Immature natural killer cell (primary cell): Measurements from ENCODE around the gene CCR5AS.
"Not testable (repeated sequence)": the region's sequence is repeated elsewhere in the genome, so short reads cannot be mapped to it uniquely, and the experiment has no call there.

ENCODE experiments used
- DNase-seq, 3 donors: peaks; one replicate each; pipeline ENCODE4 v3.0.0; 2022; ENCODE audit warnings: mixed read lengths in 1 of 3
- H3K27ac Mint-ChIP-seq, 6 donors: one replicate each; pipeline ENCODE4 v1.8.0; 2020; ENCODE audit warnings: mixed read lengths in 6 of 6, mild to moderate bottlenecking in 5 of 6, inconsistent platforms in 4 of 6, moderate library complexity in 3 of 6
- H3K27me3 Mint-ChIP-seq, 3 donors: one replicate each; pipeline ENCODE4 v1.8.0; 2020 to 2021; ENCODE audit warnings: low read depth in 3 of 3, mild to moderate bottlenecking in 3 of 3, mixed read lengths in 3 of 3, moderate library complexity in 3 of 3, inconsistent platforms in 1 of 3
- H3K36me3 Mint-ChIP-seq, 3 donors: one replicate each; pipeline ENCODE4 v1.8.0; 2020; ENCODE audit warnings: mixed read lengths in 3 of 3, inconsistent platforms in 2 of 3, mild to moderate bottlenecking in 2 of 3
- H3K4me1 Mint-ChIP-seq, 2 donors: one replicate each; pipeline ENCODE4 v1.8.0; 2020; ENCODE audit warnings: inconsistent platforms in 2 of 2, mild to moderate bottlenecking in 2 of 2, mixed read lengths in 2 of 2, moderate library complexity in 1 of 2
- H3K4me3 Mint-ChIP-seq, 5 donors: one replicate each; pipeline ENCODE4 v1.8.0; 2020; ENCODE audit warnings: mild to moderate bottlenecking in 5 of 5, mixed read lengths in 5 of 5, inconsistent platforms in 3 of 5, moderate library complexity in 3 of 5
- H3K9me3 Mint-ChIP-seq, 6 donors: one replicate each; pipeline ENCODE4 v1.8.0; 2020; ENCODE audit warnings: mild to moderate bottlenecking in 6 of 6, mixed read lengths in 6 of 6, inconsistent platforms in 4 of 6, moderate library complexity in 3 of 6

Gene CCR5AS

GRCh38 chr3:46393011-46393410 is 13.9 kb downstream of the CCR5AS start:
- Mint-ChIP-seq H3K4me1 (peaks cover 13 to 21% of the 10 kb centered on the region in 2 donors), H3K27ac (no peak overlapping the region), H3K4me3 (no peak overlapping the region), H3K9me3 (no peaks in the 10 kb centered on the region), H3K36me3 (no peaks in the 10 kb centered on the region), H3K27me3 (peaks cover 0 to 2% (median 0%) of the 10 kb centered on the region in 3 donors)
- DNase-seq = no peak

GRCh38 chr3:46391526-46391925 is 15.3 kb downstream of the CCR5AS start:
- not testable (repeated sequence) for H3K27ac Mint-ChIP-seq, H3K36me3 Mint-ChIP-seq, H3K4me3 Mint-ChIP-seq

GRCh38 chr3:46389306-46389705 is 17.6 kb downstream of the CCR5AS start:
- no peak overlapping the region for H3K27ac Mint-ChIP-seq
- no peak for DNase-seq
- no peaks in the 10 kb centered on the region for H3K9me3 Mint-ChIP-seq

More at GRCh38 chr3:46391526-46391925, 15.3 kb downstream of the CCR5AS start:
- H3K4me1 Mint-ChIP-seq = peaks cover 5 to 15% of the 10 kb centered on the region in 2 donors
- H3K9me3 Mint-ChIP-seq, H3K27me3 Mint-ChIP-seq, DNase-seq: not testable (repeated sequence)

GRCh38 chr3:46388847-46389246 is 18.0 kb downstream of the CCR5AS start:
- H3K27me3 Mint-ChIP-seq, H3K36me3 Mint-ChIP-seq, DNase-seq, H3K4me1 Mint-ChIP-seq, H3K4me3 Mint-ChIP-seq, H3K27ac Mint-ChIP-seq, H3K9me3 Mint-ChIP-seq: not testable (repeated sequence)

More at GRCh38 chr3:46389306-46389705, 17.6 kb downstream of the CCR5AS start:
- peaks cover 1% of the 10 kb centered on the region in 2 donors for H3K4me1 Mint-ChIP-seq
- H3K27me3 Mint-ChIP-seq = peaks cover 0 to 5% (median 0%) of the 10 kb centered on the region in 3 donors
- H3K36me3 Mint-ChIP-seq = no peaks in the 10 kb centered on the region
- no peak overlapping the region for H3K4me3 Mint-ChIP-seq

- peaks cover 14 to 18% of the 10 kb centered on the region in 2 donors for H3K4me1 Mint-ChIP-seq
- H3K36me3 Mint-ChIP-seq = no peaks in the 10 kb centered on the region
- H3K27ac Mint-ChIP-seq = peak overlapping the region in 1 of 6 donors; percentile 70
- no peak overlapping the region for H3K4me3 Mint-ChIP-seq
- no peak for DNase-seq
- H3K27me3 Mint-ChIP-seq = peaks cover 0 to 5% (median 0%) of the 10 kb centered on the region in 3 donors
- no peaks in the 10 kb centered on the region for H3K9me3 Mint-ChIP-seq
These were observed 20.7 kb downstream of the CCR5AS start for GRCh38 chr3:46386205-46386604.

- DNase-seq = peak in 1 of 3 donors; percentile 21
- Mint-ChIP-seq H3K4me1 (peaks cover 23 to 31% of the 10 kb centered on the region in 2 donors), H3K9me3 (no peaks in the 10 kb centered on the region), H3K27ac (peak overlapping the region in 3 of 6 donors; percentile 1 to 27 (median 5)), H3K36me3 (no peaks in the 10 kb centered on the region), H3K27me3 (peaks cover 0 to 5% (median 0%) of the 10 kb centered on the region in 3 donors), H3K4me3 (peak overlapping the region in 1 of 5 donors; percentile 15)
These were observed 22.9 kb downstream of the CCR5AS start for GRCh38 chr3:46383951-46384330.

GRCh38 chr3:46383211-46383950 is 23.5 kb downstream of the CCR5AS start:
- H3K36me3 Mint-ChIP-seq = no peaks in the 10 kb centered on the region
- H3K9me3 Mint-ChIP-seq = no peaks in the 10 kb centered on the region
- H3K4me1 Mint-ChIP-seq = peaks cover 25 to 34% of the 10 kb centered on the region in 2 donors
- DNase-seq = no peak
- peak overlapping the region in 2 of 6 donors; percentile 5 to 55 for H3K27ac Mint-ChIP-seq
- H3K4me3 Mint-ChIP-seq = peak overlapping the region in 1 of 5 donors; percentile 15
- peaks cover 0 to 5% (median 0%) of the 10 kb centered on the region in 3 donors for H3K27me3 Mint-ChIP-seq

- Mint-ChIP-seq H3K27me3 (peaks cover 0 to 1% (median under 1%) of the 10 kb centered on the region in 3 donors), H3K4me1 (peaks cover 33 to 41% of the 10 kb centered on the region in 2 donors), H3K9me3 (no peaks in the 10 kb centered on the region), H3K36me3 (no peaks in the 10 kb centered on the region), H3K27ac (peak overlapping the region in 1 of 6 donors; percentile 35), H3K4me3 (no peak overlapping the region)
- DNase-seq = no peak
These were observed 25.2 kb downstream of the CCR5AS start for GRCh38 chr3:46381625-46382024.

GRCh38 chr3:46380471-46381221 is 26.2 kb downstream of the CCR5AS start:
- Mint-ChIP-seq H3K27me3 (peaks cover 0 to 1% (median 0%) of the 10 kb centered on the region in 3 donors), H3K4me3 (peak overlapping the region in 2 of 5 donors; percentile 42 to 58), H3K4me1 (peaks cover 40 to 51% of the 10 kb centered on the region in 2 donors), H3K9me3 (no peaks in the 10 kb centered on the region), H3K27ac (peak overlapping the region in 4 of 6 donors; percentile 16 to 70 (median 49)), H3K36me3 (no peaks in the 10 kb centered on the region)
- DNase-seq = peak in 1 of 3 donors; percentile 21

GRCh38 chr3:46378426-46378942 is 28.4 kb downstream of the CCR5AS start:
- peak overlapping the region in 1 of 6 donors; percentile 43 for H3K27ac Mint-ChIP-seq
- DNase-seq = peak; percentile 47 to 65 (median 52)
- H3K9me3 Mint-ChIP-seq = no peaks in the 10 kb centered on the region
- H3K4me3 Mint-ChIP-seq = no peak overlapping the region
- no peaks in the 10 kb centered on the region for H3K36me3 Mint-ChIP-seq
- H3K4me1 Mint-ChIP-seq = peaks cover 53 to 63% of the 10 kb centered on the region in 2 donors
- H3K27me3 Mint-ChIP-seq = peaks cover 0 to 3% (median 0%) of the 10 kb centered on the region in 3 donors

GRCh38 chr3:46375814-46376213 is 31.1 kb downstream of the CCR5AS start:
- Mint-ChIP-seq H3K9me3 (no peaks in the 10 kb centered on the region), H3K4me1 (peaks cover 63 to 77% of the 10 kb centered on the region in 2 donors), H3K36me3 (no peaks in the 10 kb centered on the region), H3K27me3 (peaks cover 2 to 3% (median 2%) of the 10 kb centered on the region in 3 donors), H3K4me3 (peak overlapping the region; percentile 3 to 76 (median 46)), H3K27ac (peak overlapping the region in 5 of 6 donors; percentile 24 to 77 (median 68))
- peak in 2 of 3 donors; percentile 12 to 17 for DNase-seq

GRCh38 chr3:46375218-46375617 is 31.6 kb downstream of the CCR5AS start:
- no peaks in the 10 kb centered on the region for H3K36me3 Mint-ChIP-seq
- DNase-seq = no peak
- H3K4me1 Mint-ChIP-seq = peaks cover 63 to 77% of the 10 kb centered on the region in 2 donors
- H3K27me3 Mint-ChIP-seq = peaks cover 2 to 5% (median 2%) of the 10 kb centered on the region in 3 donors
- no peaks in the 10 kb centered on the region for H3K9me3 Mint-ChIP-seq
- peak overlapping the region in 4 of 5 donors; percentile 8 to 76 (median 38) for H3K4me3 Mint-ChIP-seq
- peak overlapping the region in 5 of 6 donors; percentile 46 to 77 (median 70) for H3K27ac Mint-ChIP-seq

- no peaks in the 10 kb centered on the region for H3K36me3 Mint-ChIP-seq
These were observed 32.1 kb downstream of the CCR5AS start for GRCh38 chr3:46374755-46375154.

More at GRCh38 chr3:46374755-46375154, 32.1 kb downstream of the CCR5AS start:
- H3K9me3 Mint-ChIP-seq = no peaks in the 10 kb centered on the region
- peak overlapping the region; percentile 2 to 76 (median 51) for H3K4me3 Mint-ChIP-seq
- peaks cover 2 to 5% (median 2%) of the 10 kb centered on the region in 3 donors for H3K27me3 Mint-ChIP-seq
- peaks cover 67 to 78% of the 10 kb centered on the region in 2 donors for H3K4me1 Mint-ChIP-seq
- H3K27ac Mint-ChIP-seq = peak overlapping the region in 5 of 6 donors; percentile 28 to 77 (median 52)
- no peak for DNase-seq
